OCI-LY3 (cell line): ENCODE measurements around the gene SERPINB13.

Experiments
- H2AFZ ChIP-seq: fragments of 200-600, 300-600 bp; shearing (Covaris generic); 2 replicates; pipeline ENCODE4 v1.6.0; 2014; ENCODE audit warnings: antibody characterized with exemption, low read depth, low read length
- H3K27ac ChIP-seq: fragments of 200-600, 300-600 bp; sonication (generic); 2 replicates; pipeline ENCODE4 v1.5.1; 2014; ENCODE audit warnings: mild to moderate bottlenecking, low read length, moderate library complexity, mixed read lengths
- H3K27me3 ChIP-seq: fragments of 200-600, 300-600 bp; sonication (generic); 2 replicates; pipeline ENCODE4 v1.6.1; 2014; ENCODE audit warnings: low read depth, low read length, mixed read lengths
- H3K36me3 ChIP-seq: fragments of 200-600, 300-600 bp; sonication (generic); replicated peaks from 2 replicates; pipeline ENCODE3; 2014; ENCODE audit warnings: low read depth, low read length, mixed read lengths
- H3K4me1 ChIP-seq: fragments of 300-600, 200-600 bp; sonication (generic); 2 replicates; pipeline ENCODE4 v1.6.1; 2014; ENCODE audit warnings: low read length, mixed read lengths
- H3K4me2 ChIP-seq: fragments of 200-600, 300-600 bp; sonication (generic); 2 replicates; pipeline ENCODE4 v1.6.1; 2014; ENCODE audit warnings: low read length, mixed read lengths
- H3K4me3 ChIP-seq: fragments of 300-600, 200-600 bp; sonication (generic); 2 replicates; pipeline ENCODE4 v1.5.1; 2014; ENCODE audit warnings: antibody characterized with exemption, mild to moderate bottlenecking, low read length, moderate library complexity
- H3K79me2 ChIP-seq: fragments of 300-600, 200-600 bp; shearing (Covaris generic); 2 replicates; pipeline ENCODE4 v1.6.1; 2014; ENCODE audit warnings: mild to moderate bottlenecking, low read length, mixed read lengths
- H3K9ac ChIP-seq: fragments of 300-600, 200-600 bp; shearing (Covaris generic); 2 replicates; pipeline ENCODE4 v1.6.0; 2014; ENCODE audit warnings: mild to moderate bottlenecking, low read length, moderate library complexity
- H3K9me3 ChIP-seq: fragments of 200-600, 300-600 bp; shearing (Covaris generic); 2 replicates; pipeline ENCODE4 v1.6.1; 2014; ENCODE audit warnings: low read length, mixed read lengths; ENCODE audit not compliant: insufficient read depth
- H4K20me1 ChIP-seq: fragments of 200-600, 300-600 bp; sonication (generic); 2 replicates; pipeline ENCODE4 v1.6.1; 2016; ENCODE audit warnings: low read length, mixed read lengths; ENCODE audit not compliant: insufficient read depth
- EZH2phosphoT487 ChIP-seq: fragments of 200-600 bp; shearing (Covaris generic); IDR thresholded peaks from 2 replicates; pipeline ENCODE4 v1.6.1; 2018; ENCODE audit warnings: antibody characterized with exemption, mixed run types, low read depth
- TF ChIP-seq, protein P1 (sequence below): fragments of 200-600, 300-600 bp; sonication (generic); IDR thresholded peaks from 2 replicates; pipeline ENCODE4 v1.5.1; 2014; ENCODE audit warnings: antibody characterized with exemption, low read length, low read depth

The SERPINB13 gene

DNA sequence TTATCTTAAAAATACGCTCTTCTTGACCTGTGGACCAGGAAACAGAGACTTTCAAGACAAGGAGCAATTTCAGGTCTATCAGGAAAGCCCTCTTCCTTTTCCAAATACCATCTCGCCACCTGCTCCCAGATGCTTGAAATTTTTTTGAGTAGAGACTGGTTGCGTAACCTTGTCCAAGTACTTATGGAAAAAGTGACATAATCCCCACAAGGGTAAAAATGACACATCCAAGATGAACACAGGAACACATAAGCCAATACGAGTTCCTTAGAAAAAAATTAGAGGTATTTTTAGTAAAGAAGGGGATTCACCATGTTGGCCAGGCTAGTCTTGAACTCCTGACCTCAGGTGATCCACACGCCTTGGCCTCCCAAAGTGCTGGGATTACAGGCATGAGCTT is 1.8 kb downstream of the SERPINB13 start:
- Histone ChIP-seq H3K9ac (no peak overlapping the region), H3K79me2 (no peaks in the 10 kb centered on the region), H4K20me1 (no peaks in the 10 kb centered on the region), H3K9me3 (no peaks in the 10 kb centered on the region), H3K27me3 (no peaks in the 10 kb centered on the region), H3K27ac (no peak overlapping the region), H3K36me3 (no peaks in the 10 kb centered on the region), H3K4me3 (no peak overlapping the region), H3K4me1 (peaks cover 19% of the 10 kb centered on the region), H3K4me2 (no peak overlapping the region), H2AFZ (no peak overlapping the region)
- TF ChIP-seq, protein P1, sequence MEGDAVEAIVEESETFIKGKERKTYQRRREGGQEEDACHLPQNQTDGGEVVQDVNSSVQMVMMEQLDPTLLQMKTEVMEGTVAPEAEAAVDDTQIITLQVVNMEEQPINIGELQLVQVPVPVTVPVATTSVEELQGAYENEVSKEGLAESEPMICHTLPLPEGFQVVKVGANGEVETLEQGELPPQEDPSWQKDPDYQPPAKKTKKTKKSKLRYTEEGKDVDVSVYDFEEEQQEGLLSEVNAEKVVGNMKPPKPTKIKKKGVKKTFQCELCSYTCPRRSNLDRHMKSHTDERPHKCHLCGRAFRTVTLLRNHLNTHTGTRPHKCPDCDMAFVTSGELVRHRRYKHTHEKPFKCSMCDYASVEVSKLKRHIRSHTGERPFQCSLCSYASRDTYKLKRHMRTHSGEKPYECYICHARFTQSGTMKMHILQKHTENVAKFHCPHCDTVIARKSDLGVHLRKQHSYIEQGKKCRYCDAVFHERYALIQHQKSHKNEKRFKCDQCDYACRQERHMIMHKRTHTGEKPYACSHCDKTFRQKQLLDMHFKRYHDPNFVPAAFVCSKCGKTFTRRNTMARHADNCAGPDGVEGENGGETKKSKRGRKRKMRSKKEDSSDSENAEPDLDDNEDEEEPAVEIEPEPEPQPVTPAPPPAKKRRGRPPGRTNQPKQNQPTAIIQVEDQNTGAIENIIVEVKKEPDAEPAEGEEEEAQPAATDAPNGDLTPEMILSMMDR = no peak
- no peak for TF ChIP-seq EZH2phosphoT487

DNA sequence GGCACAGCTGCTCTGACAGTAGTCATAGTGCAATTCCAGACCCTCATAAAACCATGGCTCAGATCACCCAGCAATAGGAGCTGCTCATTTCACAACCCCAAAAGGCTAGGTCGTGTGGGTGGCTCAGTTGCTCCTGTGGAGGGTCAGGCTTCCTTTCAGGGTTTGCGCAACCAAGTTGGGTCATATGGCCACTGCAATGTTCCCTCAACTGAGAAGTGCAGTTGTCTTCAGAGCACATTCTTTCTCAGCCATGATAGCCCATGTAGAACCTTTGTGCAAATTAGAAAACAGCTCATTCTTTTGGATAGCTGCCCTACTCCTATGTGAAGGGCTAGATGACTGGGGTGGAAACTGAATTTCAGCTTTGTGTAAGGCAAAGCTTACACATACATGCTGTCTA is 3.2 kb downstream of the SERPINB13 start:
- H3K9me3 ChIP-seq = no peaks in the 10 kb centered on the region
- no peak overlapping the region for H3K9ac ChIP-seq
- H3K79me2 ChIP-seq = no peaks in the 10 kb centered on the region
- H4K20me1 ChIP-seq = no peaks in the 10 kb centered on the region
- H3K36me3 ChIP-seq = no peaks in the 10 kb centered on the region
- H2AFZ ChIP-seq = 0 out of 2 replicates have a peak overlapping the region, but pooled peaks have one; percentile 14
- H3K4me2 ChIP-seq = no peak overlapping the region
- H3K27ac ChIP-seq = no peak overlapping the region
- H3K27me3 ChIP-seq = no peaks in the 10 kb centered on the region
- TF ChIP-seq EZH2phosphoT487 = no peak
- TF ChIP-seq, protein P1 = no peak
- H3K4me1 ChIP-seq = peaks cover 6% of the 10 kb centered on the region
- H3K4me3 ChIP-seq = no peak overlapping the region

DNA sequence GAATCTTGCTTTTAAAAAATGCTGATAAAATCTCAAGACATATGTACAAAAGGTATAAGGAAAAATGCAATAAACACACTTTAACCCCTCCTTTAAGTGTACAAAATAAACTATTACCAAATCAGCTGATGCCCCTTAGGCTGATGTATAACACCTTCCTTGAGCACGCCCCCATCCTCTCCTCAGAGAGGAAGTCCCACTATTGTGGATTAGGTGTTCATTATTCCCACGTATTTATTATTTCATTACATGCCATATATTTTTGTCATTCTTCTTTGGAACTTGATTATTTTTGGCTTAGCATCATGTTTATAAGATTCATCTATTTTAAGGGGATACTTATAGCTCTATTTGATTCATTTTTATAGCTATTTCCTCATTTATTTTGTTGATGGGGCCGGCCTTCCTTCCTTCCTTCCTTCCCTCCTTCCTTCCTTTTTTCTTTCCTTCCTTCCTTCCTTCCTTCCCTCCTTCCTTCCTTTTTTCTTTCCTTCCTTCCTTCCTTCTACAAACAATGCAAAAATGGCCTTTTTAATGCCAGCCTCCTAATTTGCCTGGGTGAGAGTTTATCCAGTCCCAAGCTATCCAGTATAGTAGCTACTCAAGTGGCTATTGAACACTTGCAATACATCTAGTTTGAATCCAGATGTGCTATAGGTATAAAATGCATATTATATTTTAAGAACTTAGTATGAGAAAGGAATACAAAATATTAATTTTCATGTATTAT is 4.0 kb downstream of the SERPINB13 start:
- Histone ChIP-seq H3K4me3 (no peak overlapping the region), H3K79me2 (no peaks in the 10 kb centered on the region), H3K4me2 (no peak overlapping the region)

DNA sequence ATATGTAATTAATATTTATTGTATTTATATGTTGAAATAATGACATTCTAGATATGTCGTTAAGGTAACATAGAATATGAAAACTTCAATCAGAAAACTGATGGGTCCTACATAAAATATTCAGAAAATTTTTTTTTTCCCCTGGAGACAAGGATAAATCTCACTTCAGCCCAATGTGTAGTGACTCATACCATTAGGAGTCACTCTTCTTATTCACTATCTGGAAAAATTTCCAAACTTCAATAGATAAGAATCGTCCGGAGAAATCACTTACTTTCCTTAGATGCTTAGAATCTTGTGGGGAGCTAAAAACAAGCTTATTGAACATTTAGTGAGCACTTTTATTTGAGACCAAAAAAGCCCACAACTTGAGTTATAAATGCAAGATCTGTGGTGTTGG is 4.6 kb downstream of the SERPINB13 start:
- no peaks in the 10 kb centered on the region for H4K20me1 ChIP-seq
- H3K9ac ChIP-seq = no peak overlapping the region
- no peaks in the 10 kb centered on the region for H3K79me2 ChIP-seq
- H3K4me1 ChIP-seq = no peaks in the 10 kb centered on the region
- no peaks in the 10 kb centered on the region for H3K27me3 ChIP-seq
- no peak overlapping the region for H3K4me2 ChIP-seq
- H2AFZ ChIP-seq = no peak overlapping the region
- H3K4me3 ChIP-seq = no peak overlapping the region
- H3K36me3 ChIP-seq = no peaks in the 10 kb centered on the region
- no peak for TF ChIP-seq EZH2phosphoT487
- TF ChIP-seq, protein P1 = no peak
- no peak overlapping the region for H3K27ac ChIP-seq
- no peaks in the 10 kb centered on the region for H3K9me3 ChIP-seq

More for the DNA sequence above, 4.0 kb downstream of the SERPINB13 start:
- no peaks in the 10 kb centered on the region for H3K27me3 ChIP-seq
- no peaks in the 10 kb centered on the region for H4K20me1 ChIP-seq
- 0 out of 2 replicates have a peak overlapping the region, but pooled peaks have one; percentile 14 for H2AFZ ChIP-seq
- no peaks in the 10 kb centered on the region for H3K36me3 ChIP-seq
- TF ChIP-seq EZH2phosphoT487 = no peak
- TF ChIP-seq, protein P1 = no peak
- H3K4me1 ChIP-seq = no peaks in the 10 kb centered on the region
- no peak overlapping the region for H3K27ac ChIP-seq
- no peaks in the 10 kb centered on the region for H3K9me3 ChIP-seq
- no peak overlapping the region for H3K9ac ChIP-seq
